H9 (cell line): ENCODE measurements around the gene KCNJ12. TPM values are rescaled to one million over a fixed set of nuclear protein-coding genes. Genes with fewer than 3 reads are reported as not detected.
A peak's percentile ranks its signal among the peaks of the same experiment; 100 is the strongest.
"Not testable (repeated sequence)": the region's sequence is repeated elsewhere in the genome, so short reads cannot be mapped to it uniquely, and the experiment has no call there.

Source experiments
- DNase-seq: peaks from one replicate; pipeline ENCODE4 v3.0.0-alpha.2; 2017
- H2AFZ ChIP-seq: one replicate; pipeline ENCODE4 v1.6.1; 2013; ENCODE audit warnings: mild to moderate bottlenecking, low read length, control low read depth, moderate library complexity
- H2AK5ac ChIP-seq: 2 replicates; pipeline ENCODE4 v1.6.1; 2013; ENCODE audit warnings: low read length, control low read depth, mixed read lengths; ENCODE audit not compliant: insufficient read length
- H2BK120ac ChIP-seq: one replicate; pipeline ENCODE4 v1.6.1; 2013; ENCODE audit warnings: low read depth, mild to moderate bottlenecking, low read length, control low read depth, inconsistent platforms; ENCODE audit not compliant: poor library complexity, severe bottlenecking
- H2BK12ac ChIP-seq: 2 replicates; pipeline ENCODE4 v1.6.1; 2013; ENCODE audit warnings: low read length, control low read depth, mixed read lengths, low read depth; ENCODE audit not compliant: insufficient read length
- H2BK15ac ChIP-seq: 2 replicates; pipeline ENCODE4 v1.6.1; 2013; ENCODE audit warnings: low read depth, low read length, control low read depth
- H2BK20ac ChIP-seq: one replicate; pipeline ENCODE4 v1.6.1; 2013; ENCODE audit warnings: low read depth, mild to moderate bottlenecking, low read length, control low read depth, inconsistent platforms; ENCODE audit not compliant: poor library complexity, severe bottlenecking
- H2BK5ac ChIP-seq: 2 replicates; pipeline ENCODE4 v1.6.1; 2013; ENCODE audit warnings: low read length, control low read depth, mixed read lengths; ENCODE audit not compliant: insufficient read length
- H3K14ac ChIP-seq: 2 replicates; pipeline ENCODE4 v1.6.1; 2013; ENCODE audit warnings: low read length, control low read depth; ENCODE audit not compliant: insufficient read depth
- H3K18ac ChIP-seq: 2 replicates; pipeline ENCODE4 v1.6.1; 2013; ENCODE audit warnings: low read depth, mild to moderate bottlenecking, mixed read lengths, low read length, control low read depth; ENCODE audit not compliant: insufficient read length
- H3K23ac ChIP-seq: 2 replicates; pipeline ENCODE4 v1.6.1; 2013; ENCODE audit warnings: low read length, control low read depth, mixed read lengths, low read depth; ENCODE audit not compliant: insufficient read length
- H3K23me2 ChIP-seq: 2 replicates; pipeline ENCODE4 v1.6.1; 2013; ENCODE audit warnings: low read depth, mild to moderate bottlenecking, mixed read lengths, low read length, control low read depth; ENCODE audit not compliant: insufficient read length, poor library complexity, severe bottlenecking
- H3K27ac ChIP-seq: 2 replicates; pipeline ENCODE4 v1.5.1; 2013; ENCODE audit warnings: low read length, control low read depth, mixed read lengths, low read depth; ENCODE audit not compliant: insufficient read length
- H3K27me3 ChIP-seq: 2 replicates; pipeline ENCODE4 v1.6.1; 2013; ENCODE audit warnings: low read length, control low read depth, inconsistent platforms; ENCODE audit not compliant: insufficient read depth
- H3K4ac ChIP-seq: 2 replicates; pipeline ENCODE4 v1.6.1; 2013; ENCODE audit warnings: low read depth, mild to moderate bottlenecking, control low read depth, inconsistent platforms, low read length, moderate library complexity
- H3K4me1 ChIP-seq: 2 replicates; pipeline ENCODE4 v1.6.1; 2013; ENCODE audit warnings: low read length, control low read depth, inconsistent platforms; ENCODE audit not compliant: insufficient read depth
- H3K4me2 ChIP-seq: 2 replicates; pipeline ENCODE4 v1.6.1; 2013; ENCODE audit warnings: low read length, control low read depth, mixed read lengths; ENCODE audit not compliant: insufficient read length, insufficient read depth
- H3K56ac ChIP-seq: 2 replicates; pipeline ENCODE4 v1.6.1; 2013; ENCODE audit warnings: low read depth, mild to moderate bottlenecking, mixed read lengths, low read length, control low read depth; ENCODE audit not compliant: insufficient read length
- H3K79me1 ChIP-seq: 2 replicates; pipeline ENCODE4 v1.6.1; 2013; ENCODE audit warnings: low read depth, mild to moderate bottlenecking, moderate library complexity, low read length, control low read depth, inconsistent platforms; ENCODE audit not compliant: insufficient read depth, poor library complexity, severe bottlenecking
- H3K79me2 ChIP-seq: 2 replicates; pipeline ENCODE4 v1.6.1; 2013; ENCODE audit warnings: low read length, control low read depth, inconsistent platforms; ENCODE audit not compliant: insufficient read depth
- H3K9ac ChIP-seq: 2 replicates; pipeline ENCODE4 v1.6.1; 2013; ENCODE audit warnings: low read length, control low read depth, mixed read lengths; ENCODE audit not compliant: insufficient read length; ENCODE audit errors: extremely low read depth
- H3K9me3 ChIP-seq: one replicate; pipeline ENCODE4 v1.6.1; 2013; ENCODE audit warnings: low read depth, low read length, inconsistent platforms; ENCODE audit not compliant: control insufficient read depth
- H3T11ph ChIP-seq: one replicate; pipeline ENCODE4 v1.6.1; 2013; ENCODE audit warnings: mild to moderate bottlenecking, low read length, control low read depth, inconsistent platforms
- H4K20me1 ChIP-seq: one replicate; pipeline ENCODE4 v1.6.1; 2013; ENCODE audit not compliant: control insufficient read depth, insufficient read length, insufficient read depth
- H4K5ac ChIP-seq: 2 replicates; pipeline ENCODE4 v1.6.1; 2013; ENCODE audit warnings: low read depth, mild to moderate bottlenecking, mixed read lengths, low read length, control low read depth; ENCODE audit not compliant: insufficient read length
- H4K8ac ChIP-seq: replicated peaks from 2 replicates; pipeline ENCODE4 v1.6.1; 2013; ENCODE audit warnings: low read length, control low read depth, mixed read lengths, low read depth; ENCODE audit not compliant: insufficient read length
- H4K91ac ChIP-seq: 2 replicates; pipeline ENCODE4 v1.6.1; 2013; ENCODE audit warnings: low read depth, mild to moderate bottlenecking, moderate library complexity, mixed read lengths, low read length, control low read depth; ENCODE audit not compliant: insufficient read length
- H3K27ac Mint-ChIP-seq, 3 experiments: 2 replicates in 2 of 3; 3 replicates in 1 of 3; pipeline ENCODE4 v1.8.0; 2020 to 2021; ENCODE audit warnings: mixed read lengths in 3 of 3, mild to moderate bottlenecking in 1 of 3, moderate library complexity in 1 of 3
- H3K27me3 Mint-ChIP-seq: 2 replicates; pipeline ENCODE4 v1.8.0; 2021; ENCODE audit warnings: low read depth, mild to moderate bottlenecking, moderate library complexity, mixed read lengths
- H3K36me3 Mint-ChIP-seq, 3 experiments: 2 replicates in 2 of 3; 3 replicates in 1 of 3; pipeline ENCODE4 v1.8.0; 2020 to 2021; ENCODE audit warnings: low read depth in 3 of 3, mixed read lengths in 3 of 3; ENCODE audit not compliant: insufficient read depth in 1 of 3
- H3K4me1 Mint-ChIP-seq, 2 experiments: 2 replicates each; pipeline ENCODE4 v1.8.0; 2020; ENCODE audit warnings: mixed read lengths in 2 of 2
- H3K4me3 Mint-ChIP-seq, 2 experiments: 2 replicates in 1 of 2; 3 replicates in 1 of 2; pipeline ENCODE4 v1.8.0; 2020 to 2021; ENCODE audit warnings: mild to moderate bottlenecking in 2 of 2, mixed read lengths in 2 of 2, moderate library complexity in 1 of 2
- H3K9me3 Mint-ChIP-seq, 2 experiments: 2 replicates in 1 of 2; 3 replicates in 1 of 2; pipeline ENCODE4 v1.8.0; 2020; ENCODE audit warnings: mild to moderate bottlenecking in 2 of 2, mixed read lengths in 2 of 2, moderate library complexity in 1 of 2
- WGBS: extraction: QIAGEN DNeasy Blood & Tissue Kit; methylation state at CpG from one replicate; pipeline ENCODE4 v1.1.7; 2013; ENCODE audit warnings: missing lambda C conversion rate, low lambda C conversion rate, mixed read lengths; ENCODE audit not compliant: insufficient read length; ENCODE audit errors: extremely low coverage; 5-methylcytosine and 5-hydroxymethylcytosine counted together
- total RNA-seq: library from RNA; stranded (reverse); gene quantifications from 2 replicates; pipeline ENCODE4 v1.2.1, GENCODE V29; 2021

KCNJ12 gene
- total RNA-seq, 1 experiment from 2014 or later, result 0.39 TPM

DNA sequence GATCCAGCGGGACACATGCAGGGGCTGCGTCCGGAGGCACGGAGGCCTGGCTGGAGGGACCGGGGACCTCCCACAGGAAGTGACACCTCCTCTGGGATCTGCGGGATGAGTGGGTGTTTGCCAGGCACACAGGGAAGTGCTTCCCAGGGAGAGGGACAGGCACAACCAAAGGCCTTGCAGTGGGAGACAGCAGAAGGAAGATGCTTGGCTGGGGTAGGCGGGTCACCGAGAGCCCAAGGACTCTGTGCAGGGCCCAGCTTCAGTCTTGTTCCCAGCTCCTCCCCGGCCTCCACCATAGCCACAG is 47.0 kb downstream of the KCNJ12 start:
- not testable (repeated sequence) for H3K27ac Mint-ChIP-seq

GRCh38 chr17:21424697-21425096 is 48.5 kb downstream of the KCNJ12 start:
- not testable (repeated sequence) for H3K27ac Mint-ChIP-seq, H3K79me2 ChIP-seq, H2BK5ac ChIP-seq, H2AFZ ChIP-seq, H3K23ac ChIP-seq, H3K56ac ChIP-seq, H3K4ac ChIP-seq, H4K8ac ChIP-seq, H3K18ac ChIP-seq, H4K5ac ChIP-seq, H3K4me2 ChIP-seq, H2BK120ac ChIP-seq, H2BK15ac ChIP-seq, H3K36me3 Mint-ChIP-seq, H3K27ac ChIP-seq, H2AK5ac ChIP-seq, H3K9ac ChIP-seq, H3K14ac ChIP-seq, H3T11ph ChIP-seq, H2BK20ac ChIP-seq, H3K9me3 Mint-ChIP-seq, H3K4me3 Mint-ChIP-seq, H3K9me3 ChIP-seq, H3K23me2 ChIP-seq, H3K27me3 ChIP-seq, H3K4me1 Mint-ChIP-seq, H3K27me3 Mint-ChIP-seq, H2BK12ac ChIP-seq, H3K4me1 ChIP-seq, H4K91ac ChIP-seq, H3K79me1 ChIP-seq, H4K20me1 ChIP-seq
- peak; percentile 24 for DNase-seq
- no CpG with 5 or more reads among the region's 7 CpGs for WGBS

More for the DNA sequence above, 47.0 kb downstream of the KCNJ12 start:
- H2BK15ac ChIP-seq, H2AFZ ChIP-seq, H3K4me1 ChIP-seq, H4K91ac ChIP-seq, H3K4ac ChIP-seq, H3K9me3 ChIP-seq, H3K27ac ChIP-seq, H3K4me1 Mint-ChIP-seq, H3K14ac ChIP-seq, H2BK5ac ChIP-seq, H3K27me3 ChIP-seq, H3K23ac ChIP-seq, H3K18ac ChIP-seq, H4K8ac ChIP-seq, H4K5ac ChIP-seq, H3T11ph ChIP-seq, H3K23me2 ChIP-seq, H3K79me1 ChIP-seq, H3K79me2 ChIP-seq, H4K20me1 ChIP-seq, H2BK20ac ChIP-seq, H3K36me3 Mint-ChIP-seq, H2AK5ac ChIP-seq, H3K56ac ChIP-seq, H3K27me3 Mint-ChIP-seq, H3K9ac ChIP-seq, H3K4me3 Mint-ChIP-seq, H2BK120ac ChIP-seq, H2BK12ac ChIP-seq, H3K9me3 Mint-ChIP-seq, H3K4me2 ChIP-seq: not testable (repeated sequence)
- WGBS, result no CpG with 5 or more reads among the region's 9 CpGs
- DNase-seq, result peak; percentile 24
